Mesenteric fat pad (tissue), 1 donor: ENCODE measurements around the gene CFAP53. TPM values are rescaled to one million over a fixed set of nuclear protein-coding genes. Genes with fewer than 3 reads are reported as not detected.
"Not testable (repeated sequence)": the region's sequence is repeated elsewhere in the genome, so short reads cannot be mapped to it uniquely, and the experiment has no call there.

Experiments used
- DNase-seq: peaks from one replicate; pipeline ENCODE4 v3.0.0-alpha.2; 2020; ENCODE audit warnings: low spot score
- total RNA-seq: library from RNA; stranded (reverse); fragmentation: NEBNext Ultra II Directional; extraction: Animal tissue kit (Norgen Biotek cat#: 25700); gene quantifications from one replicate; pipeline ENCODE4 v1.2.1, GENCODE V29; 2021
- donor health status: DM: yes; HTN: yes; CAD: no.

CFAP53 gene
- total RNA-seq, 1 donor from 2014 or later, result 0.16 TPM

GRCh38 chr18:50273203-50274043 lies 7.1 kb upstream of the CFAP53 start:
- no peak for DNase-seq

GRCh38 chr18:50272568-50272967 lies 6.3 kb upstream of the CFAP53 start:
- no peak for DNase-seq

- no peak for DNase-seq
These were observed 1.9 kb upstream of the CFAP53 start for GRCh38 chr18:50268022-50268747.

GRCh38 chr18:50262977-50263376 lies 3.3 kb downstream of the CFAP53 start:
- DNase-seq, result no peak

- DNase-seq, result no peak
These were observed 15.4 kb downstream of the CFAP53 start for GRCh38 chr18:50250935-50251334.

- DNase-seq, result no peak
These were observed 16.7 kb downstream of the CFAP53 start for GRCh38 chr18:50249576-50249975.

GRCh38 chr18:50247561-50247960 lies 18.7 kb downstream of the CFAP53 start:
- DNase-seq, result no peak

- not testable (repeated sequence) for DNase-seq
These were observed 24.5 kb downstream of the CFAP53 start for GRCh38 chr18:50241768-50242167.

GRCh38 chr18:50240080-50240563 lies 26.2 kb downstream of the CFAP53 start:
- no peak for DNase-seq

- no peak for DNase-seq
These were observed 33.9 kb downstream of the CFAP53 start for GRCh38 chr18:50232419-50232818.

GRCh38 chr18:50231621-50232020 lies 34.7 kb downstream of the CFAP53 start:
- no peak for DNase-seq

- not testable (repeated sequence) for DNase-seq
These were observed 46.0 kb downstream of the CFAP53 start for GRCh38 chr18:50220249-50220648.

GRCh38 chr18:50218432-50219197 lies 47.7 kb downstream of the CFAP53 start:
- DNase-seq, result no peak

GRCh38 chr18:50209311-50209710 lies 57.0 kb downstream of the CFAP53 start:
- no peak for DNase-seq

- no peak for DNase-seq
These were observed 58.6 kb downstream of the CFAP53 start for GRCh38 chr18:50207722-50208121.

- DNase-seq, result no peak
These were observed 62.3 kb downstream of the CFAP53 start for GRCh38 chr18:50203801-50204604.

- no peak for DNase-seq
These were observed 64.7 kb downstream of the CFAP53 start for GRCh38 chr18:50201476-50202018.

GRCh38 chr18:50199921-50200320 lies 66.4 kb downstream of the CFAP53 start:
- DNase-seq, result no peak

- DNase-seq, result no peak
These were observed 66.9 kb downstream of the CFAP53 start for GRCh38 chr18:50199346-50199855.

- no peak for DNase-seq
These were observed 70.0 kb downstream of the CFAP53 start for GRCh38 chr18:50196261-50196660.
